Spinal cord (tissue), 10 donors: ENCODE data around the gene APCDD1. TPM values are rescaled to one million over a fixed set of nuclear protein-coding genes. Genes with fewer than 3 reads are reported as not detected.

Source experiments
- DNase-seq, 6 donors: peaks; one replicate each; pipeline versions ENCODE4 v3.0.0 to v3.0.0-alpha.2; 2013 to 2015; ENCODE audit warnings: low spot score in 6 of 6, low read depth in 4 of 6
- H3K27ac ChIP-seq: one replicate; pipeline ENCODE4 v1.5.1; 2013; ENCODE audit warnings: low read depth, low read length, control low read depth
- H3K27me3 ChIP-seq: one replicate; pipeline ENCODE4 v1.6.1; 2013; ENCODE audit warnings: low read length; ENCODE audit not compliant: control insufficient read depth, insufficient read depth
- H3K36me3 ChIP-seq: one replicate; pipeline ENCODE4 v1.6.1; 2013; ENCODE audit warnings: low read length; ENCODE audit not compliant: control insufficient read depth, insufficient read depth
- H3K4me1 ChIP-seq: one replicate; pipeline ENCODE4 v1.6.1; 2013; ENCODE audit warnings: low read length; ENCODE audit not compliant: control insufficient read depth, insufficient read depth
- H3K4me3 ChIP-seq: one replicate; pipeline ENCODE4 v1.5.1; 2013; ENCODE audit warnings: low read depth, low read length, control low read depth
- H3K9me3 ChIP-seq: one replicate; pipeline ENCODE4 v1.6.1; 2013; ENCODE audit warnings: low read length; ENCODE audit not compliant: control insufficient read depth, insufficient read depth
- WGBS: methylation state at CpG from one replicate; pipeline ENCODE4 v1.1.5; 2013; ENCODE audit warnings: missing lambda C conversion rate; ENCODE audit not compliant: insufficient coverage; 5-methylcytosine and 5-hydroxymethylcytosine counted together
- polyA plus RNA-seq, 2 donors: library from polyadenylated mRNA; unstranded; fragments of 120-200 nt; gene quantifications; one replicate each; pipeline ENCODE4 v1.2.1, GENCODE V29; 2013; ENCODE audit not compliant: insufficient read length in 2 of 2
- total RNA-seq, 2 donors: library from RNA; depleted of rRNA in 1 of 2; stranded (reverse); fragments of 120-200 nt in 1 of 2; fragments of >200 nt in 1 of 2; gene quantifications; one replicate each; pipeline versions ENCODE4 v1.2.3 to v1.2.4, GENCODE V29; 2013 to 2014
- donor health status: healthy.

APCDD1 gene
- total and polyA plus RNA-seq, 4 donors = 91.9 to 431 (median 226) TPM

DNA sequence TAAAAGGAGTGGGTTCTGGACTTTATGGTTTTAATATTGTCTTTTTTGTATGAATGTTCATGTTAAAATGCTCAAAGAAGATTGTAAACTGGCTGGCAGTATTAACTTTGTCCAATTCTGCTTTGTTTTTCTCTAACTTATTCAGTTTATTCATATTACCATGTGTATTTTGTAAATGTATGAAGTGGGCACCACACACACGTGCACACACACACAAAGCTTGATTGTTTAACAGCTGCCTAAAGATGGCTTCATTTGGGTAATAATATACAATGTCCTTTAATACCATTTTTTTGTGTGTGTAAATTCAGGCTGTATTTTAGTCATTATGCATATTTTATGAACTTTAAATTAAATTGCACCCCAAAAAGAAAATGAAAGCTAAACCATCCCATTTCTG lies 11.4 kb upstream of the APCDD1 start:
- H3K9me3 ChIP-seq = no peaks in the 10 kb centered on the region
- no peaks in the 10 kb centered on the region for H3K36me3 ChIP-seq
- no peak overlapping the region for H3K4me3 ChIP-seq
- no peak for DNase-seq
- no CpG with 5 or more reads among the region's 1 CpG for WGBS
- H3K27me3 ChIP-seq = no peaks in the 10 kb centered on the region
- peaks cover 18% of the 10 kb centered on the region for H3K4me1 ChIP-seq
- no peak overlapping the region for H3K27ac ChIP-seq

DNA sequence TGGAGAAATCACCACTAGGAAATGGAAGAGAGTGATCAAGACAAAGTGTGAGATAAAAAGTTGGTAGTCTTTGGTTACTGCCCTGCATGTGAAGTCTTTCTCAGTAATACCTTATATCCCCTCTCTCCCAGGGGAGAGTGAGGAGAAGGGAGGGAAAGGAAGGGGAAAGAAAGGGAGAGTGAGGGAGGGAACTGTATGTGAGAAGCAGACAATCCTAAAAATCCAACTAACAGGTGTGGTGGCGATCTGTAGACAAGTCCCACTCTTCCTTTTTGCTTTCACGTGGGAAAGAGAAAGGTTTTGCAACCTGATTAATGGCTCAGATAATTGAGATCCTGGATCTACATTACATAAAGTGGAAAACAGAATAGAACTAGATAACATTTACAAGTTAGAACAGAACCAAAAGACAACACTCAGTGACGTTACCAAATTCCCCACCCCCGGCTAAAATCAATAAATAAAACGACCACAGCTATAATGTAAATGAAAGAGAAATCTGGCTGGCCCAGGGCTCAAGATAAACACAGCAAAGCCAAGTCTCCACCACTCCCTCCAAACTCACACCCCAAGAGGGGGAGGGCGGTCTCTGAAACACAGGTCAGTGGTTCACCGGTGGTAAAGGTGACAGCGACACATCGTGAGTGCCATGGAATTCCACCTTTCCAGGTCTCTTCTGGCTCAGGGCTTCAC lies 10.0 kb upstream of the APCDD1 start:
- no peak for DNase-seq
- Histone ChIP-seq H3K4me3 (no peak overlapping the region), H3K27me3 (no peaks in the 10 kb centered on the region), H3K27ac (peak overlapping the region; percentile 11), H3K9me3 (no peaks in the 10 kb centered on the region), H3K4me1 (peaks cover 18% of the 10 kb centered on the region), H3K36me3 (no peaks in the 10 kb centered on the region)
- no CpG with 5 or more reads among the region's 9 CpGs for WGBS

DNA sequence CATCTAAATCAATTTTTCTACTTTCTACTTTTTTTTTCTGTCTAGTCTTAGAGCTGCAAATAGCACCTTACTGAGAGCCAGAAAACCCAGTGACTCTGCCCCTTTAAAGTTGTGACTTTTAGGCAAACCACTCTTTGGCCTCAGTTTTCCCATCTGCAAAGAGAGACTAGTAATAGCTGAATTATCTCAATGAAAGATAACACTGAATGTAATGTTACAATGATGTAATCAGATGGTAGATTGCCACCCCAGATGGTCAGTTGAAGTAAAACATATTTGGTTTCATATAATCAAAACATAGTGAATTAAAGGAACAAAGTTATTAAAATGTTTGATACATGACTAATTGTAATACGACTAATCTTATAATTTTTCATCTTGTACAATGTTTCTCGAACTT lies 5.0 kb upstream of the APCDD1 start:
- no peak overlapping the region for H3K4me3 ChIP-seq
- H3K4me1 ChIP-seq = peaks cover 10% of the 10 kb centered on the region
- H3K36me3 ChIP-seq = no peaks in the 10 kb centered on the region
- H3K27me3 ChIP-seq = no peaks in the 10 kb centered on the region
- WGBS = no CpG with 5 or more reads among the region's 2 CpGs
- DNase-seq = no peak
- H3K9me3 ChIP-seq = no peaks in the 10 kb centered on the region
- H3K27ac ChIP-seq = no peak overlapping the region

DNA sequence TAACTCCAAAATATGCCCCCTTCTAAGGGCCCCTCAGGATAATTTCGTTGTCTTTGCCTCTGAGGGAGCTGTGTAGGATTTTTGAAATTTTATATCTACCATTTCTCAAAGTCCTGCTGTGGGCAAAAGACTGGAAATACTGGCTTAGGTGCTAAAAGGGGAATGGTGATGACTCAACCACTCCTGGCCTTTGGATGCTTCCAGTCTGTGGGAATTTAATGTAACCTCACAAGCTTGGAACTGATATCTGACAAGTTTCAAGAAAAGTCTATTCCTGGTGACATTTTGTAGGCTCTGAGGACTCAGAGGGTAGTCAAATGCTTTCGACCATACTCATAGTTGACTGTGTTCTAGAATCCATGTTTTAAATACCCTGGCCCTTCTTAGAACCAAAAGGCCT lies 3.4 kb upstream of the APCDD1 start:
- Histone ChIP-seq H3K4me3 (no peak overlapping the region), H3K36me3 (no peaks in the 10 kb centered on the region), H3K27ac (no peak overlapping the region), H3K4me1 (peaks cover 17% of the 10 kb centered on the region), H3K27me3 (no peaks in the 10 kb centered on the region), H3K9me3 (no peaks in the 10 kb centered on the region)
- no peak for DNase-seq
- no CpG with 5 or more reads among the region's 2 CpGs for WGBS

DNA sequence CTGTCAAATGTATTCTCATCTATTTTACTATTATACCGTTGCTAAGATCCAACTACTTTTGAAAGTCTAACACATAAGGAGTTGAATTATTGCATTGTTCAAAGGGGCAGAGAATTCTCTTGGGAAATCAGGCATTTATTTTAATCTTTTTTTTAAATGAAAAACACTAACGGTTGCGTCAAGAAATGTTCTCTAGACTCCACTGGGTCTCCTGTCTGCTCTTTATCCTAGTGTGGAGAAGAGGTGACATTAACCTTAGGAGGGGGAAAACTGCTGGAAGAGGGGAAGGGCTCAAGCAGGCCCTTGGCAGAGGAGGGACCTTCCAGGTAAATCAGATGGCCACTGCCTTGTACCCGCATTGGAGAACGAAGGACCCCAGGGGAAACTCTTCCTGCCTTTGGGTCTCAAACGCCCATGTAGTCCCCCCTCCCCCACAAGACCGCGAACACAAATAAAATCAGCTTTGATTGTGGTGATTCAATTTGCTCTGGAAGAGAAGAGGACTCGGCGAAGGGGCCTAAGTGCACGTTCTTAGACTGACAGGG lies 1.1 kb upstream of the APCDD1 start:
- Histone ChIP-seq H3K4me3 (no peak overlapping the region), H3K9me3 (no peaks in the 10 kb centered on the region), H3K27ac (peak overlapping the region; percentile 93), H3K27me3 (no peaks in the 10 kb centered on the region), H3K4me1 (peaks cover 21% of the 10 kb centered on the region), H3K36me3 (no peaks in the 10 kb centered on the region)
- DNase-seq = peak in 1 of 6 donors; percentile 52
- 11% methylated on average over 3 of the region's 11 CpGs for WGBS

DNA sequence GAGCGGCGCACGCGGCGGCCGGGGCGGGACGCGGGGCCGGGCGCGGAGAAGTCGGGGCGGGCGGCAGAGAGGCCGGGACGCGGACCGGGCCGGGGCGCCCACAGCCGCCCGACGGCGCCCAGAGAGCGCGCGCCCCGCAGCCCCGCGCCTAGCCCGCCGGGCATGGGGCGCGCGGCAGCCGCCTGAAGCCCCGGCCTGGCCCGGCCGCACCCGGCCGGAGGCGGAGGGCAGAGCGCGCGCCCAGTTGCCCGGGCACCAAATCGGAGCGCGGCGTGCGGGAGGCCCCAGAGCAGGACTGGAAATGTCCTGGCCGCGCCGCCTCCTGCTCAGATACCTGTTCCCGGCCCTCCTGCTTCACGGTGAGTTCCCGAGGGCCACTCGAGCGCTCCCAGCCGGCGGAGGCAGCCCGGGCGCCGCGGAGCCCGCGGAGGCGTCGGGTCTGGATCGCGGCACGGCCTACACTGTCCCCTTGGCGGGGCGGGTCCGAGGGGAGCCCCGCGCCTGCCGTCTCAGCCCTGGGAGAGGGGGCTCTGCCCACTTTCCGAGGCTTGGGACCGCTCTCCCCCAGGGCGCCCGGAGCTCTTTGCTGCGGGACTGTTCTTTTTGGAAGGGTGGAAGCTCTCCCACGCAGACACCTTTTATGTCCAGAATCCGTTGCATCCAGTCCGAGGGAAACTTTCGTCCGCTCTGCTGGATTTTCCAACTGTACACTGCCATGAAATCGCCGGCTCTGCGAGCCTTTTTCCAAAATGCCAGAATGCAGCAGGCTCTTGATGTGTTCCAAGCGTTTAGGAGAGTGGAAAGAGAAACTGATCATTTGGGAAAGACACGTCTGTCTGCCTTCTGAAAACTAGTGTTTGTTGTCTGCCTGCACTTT lies 484 bp downstream of the APCDD1 start:
- no peaks in the 10 kb centered on the region for H3K27me3 ChIP-seq
- H3K4me1 ChIP-seq = peaks cover 21% of the 10 kb centered on the region
- H3K27ac ChIP-seq = peak overlapping the region; percentile 79
- peak in 2 of 6 donors; percentile 57 to 63 for DNase-seq
- peak overlapping the region; percentile 75 for H3K4me3 ChIP-seq
- no peaks in the 10 kb centered on the region for H3K36me3 ChIP-seq
- under 1% methylated on average over 94 of the region's 94 CpGs for WGBS
- no peaks in the 10 kb centered on the region for H3K9me3 ChIP-seq

DNA sequence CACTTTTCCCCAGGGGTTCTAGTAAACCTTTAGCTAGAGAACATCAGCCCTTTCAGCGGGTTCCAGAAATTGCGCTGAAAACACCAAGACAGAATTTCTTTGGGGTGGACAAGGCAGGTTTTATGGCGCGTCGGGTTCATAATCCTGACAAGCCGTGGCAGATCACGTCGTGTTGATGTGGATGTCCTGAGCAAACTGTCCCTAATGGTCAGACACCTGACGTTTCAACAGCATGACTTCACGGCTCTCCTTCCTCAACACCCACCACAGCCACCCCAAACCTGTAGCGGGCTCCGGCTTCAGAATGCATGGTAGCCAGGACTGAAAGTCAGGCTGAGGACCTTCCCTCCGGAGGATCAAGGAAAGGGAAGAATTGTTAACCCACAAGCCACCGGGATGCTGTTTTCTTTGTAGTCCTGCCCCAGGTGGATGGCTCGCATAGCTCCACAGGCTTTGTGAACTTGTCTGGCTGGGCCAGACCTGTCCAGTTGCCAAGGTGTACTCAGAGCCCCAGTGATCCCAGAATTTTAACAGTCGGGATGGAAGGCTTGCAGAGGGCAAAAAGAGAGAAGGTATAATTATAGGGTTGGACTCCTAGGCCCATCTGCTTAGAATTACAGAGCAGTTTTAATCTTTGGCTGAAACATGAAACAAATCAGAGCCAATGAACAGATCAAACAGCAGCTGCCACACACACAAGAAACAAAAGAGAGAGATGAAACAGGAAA lies 1.5 kb downstream of the APCDD1 start:
- Histone ChIP-seq H3K4me3 (peak overlapping the region; percentile 75), H3K9me3 (no peaks in the 10 kb centered on the region), H3K27ac (peak overlapping the region; percentile 79), H3K36me3 (no peaks in the 10 kb centered on the region), H3K27me3 (no peaks in the 10 kb centered on the region), H3K4me1 (peaks cover 25% of the 10 kb centered on the region)
- peak in 1 of 6 donors; percentile 19 for DNase-seq
- WGBS = 6% methylated on average over 15 of the region's 16 CpGs

DNA sequence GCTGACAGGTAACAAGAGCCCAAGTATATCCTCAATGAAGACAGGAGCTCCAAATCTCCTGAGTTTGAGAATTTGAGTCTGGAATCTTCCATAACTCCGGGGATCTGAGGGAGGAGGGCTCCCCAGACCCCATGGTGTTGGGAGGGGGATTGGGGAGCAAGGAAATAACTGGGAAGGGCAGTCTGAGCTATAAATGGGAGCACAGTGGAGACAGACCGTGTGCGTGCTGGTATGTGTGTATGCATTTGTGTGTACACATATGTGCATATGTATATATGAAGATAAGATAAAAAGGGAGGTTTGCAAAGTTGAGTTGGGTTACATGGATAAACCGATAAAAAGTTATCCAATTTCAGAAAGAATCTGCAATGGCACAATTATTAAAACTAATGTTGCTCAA lies 2.3 kb downstream of the APCDD1 start:
- no peak for DNase-seq
- Histone ChIP-seq H3K36me3 (no peaks in the 10 kb centered on the region), H3K27me3 (no peaks in the 10 kb centered on the region), H3K9me3 (no peaks in the 10 kb centered on the region), H3K4me1 (peaks cover 25% of the 10 kb centered on the region), H3K27ac (peak overlapping the region; percentile 79), H3K4me3 (peak overlapping the region; percentile 75)
- 41% methylated on average over 3 of the region's 4 CpGs for WGBS

DNA sequence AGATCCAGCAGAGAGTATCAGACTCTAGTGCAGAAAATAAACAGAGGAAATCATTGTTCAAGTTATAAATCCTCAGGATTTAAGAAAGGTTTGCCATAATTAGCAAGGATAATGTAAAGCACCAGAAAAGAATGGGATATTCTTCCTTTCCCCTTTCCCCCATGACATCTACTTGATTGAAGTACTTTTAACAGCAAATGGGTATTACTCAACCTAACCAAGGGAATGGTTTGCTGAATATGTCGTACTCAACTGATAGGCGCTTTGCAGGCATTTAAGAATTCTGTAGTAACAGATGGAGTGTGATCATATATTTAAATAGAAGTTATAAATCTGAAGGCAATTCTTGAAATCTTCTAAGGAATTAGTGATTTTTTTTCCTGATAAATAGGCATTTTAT lies 2.7 kb downstream of the APCDD1 start:
- peak overlapping the region; percentile 79 for H3K27ac ChIP-seq
- peaks cover 25% of the 10 kb centered on the region for H3K4me1 ChIP-seq
- no peak for DNase-seq
- H3K27me3 ChIP-seq = no peaks in the 10 kb centered on the region
- peak overlapping the region; percentile 75 for H3K4me3 ChIP-seq
- WGBS = no CpG with 5 or more reads among the region's 2 CpGs
- no peaks in the 10 kb centered on the region for H3K9me3 ChIP-seq
- H3K36me3 ChIP-seq = no peaks in the 10 kb centered on the region
